Activated CD4-positive, alpha-beta T cell treated with anti-CD3 and anti-CD28 coated beads, Interleukin-2, amount 50 U/mL, for 24 hours (primary cell): ENCODE measurements around the gene MT1F.
"Not testable (repeated sequence)": the region's sequence is repeated elsewhere in the genome, so short reads cannot be mapped to it uniquely, and the experiment has no call there.

Experiments
- DNase-seq, 2 donors: peaks; one replicate each; pipeline ENCODE4 v3.0.0-alpha.2; 2020; ENCODE audit warnings: low read depth in 1 of 2, low spot score in 1 of 2

Gene MT1F

GRCh38 chr16:56670620-56670934 is 12.8 kb downstream of the MT1F start:
- no peak for DNase-seq

GRCh38 chr16:56671691-56672090 is 13.9 kb downstream of the MT1F start:
- DNase-seq, result not testable (repeated sequence)

- DNase-seq, result not testable (repeated sequence)
These were observed 14.4 kb downstream of the MT1F start for GRCh38 chr16:56672171-56672570.

GRCh38 chr16:56672761-56673536 is 15.2 kb downstream of the MT1F start:
- DNase-seq, result no peak

GRCh38 chr16:56673921-56674320 is 16.2 kb downstream of the MT1F start:
- no peak for DNase-seq

- not testable (repeated sequence) for DNase-seq
These were observed 16.8 kb downstream of the MT1F start for GRCh38 chr16:56674570-56674969.

GRCh38 chr16:56675685-56676210 is 18.0 kb downstream of the MT1F start:
- DNase-seq, result peak in 1 of 2 donors; percentile 31

GRCh38 chr16:56677474-56677873 is 19.7 kb downstream of the MT1F start:
- no peak for DNase-seq

GRCh38 chr16:56679078-56679730 is 21.4 kb downstream of the MT1F start:
- DNase-seq, result no peak

GRCh38 chr16:56679818-56680217 is 22.1 kb downstream of the MT1F start:
- no peak for DNase-seq

- DNase-seq, result peak; percentile 78 to 86
These were observed 24.4 kb downstream of the MT1F start, which contains the start of gene MT1X for GRCh38 chr16:56681939-56682702. TSS of gene MT1X (plus strand) at chr16:56682470. CDS start at chr16:56682541, 71 bp downstream.

- DNase-seq, result no peak
These were observed 25.1 kb downstream of the MT1F start for GRCh38 chr16:56682703-56683397.

- DNase-seq, result no peak
These were observed 25.8 kb downstream of the MT1F start for GRCh38 chr16:56683424-56684172.

- no peak for DNase-seq
These were observed 26.6 kb downstream of the MT1F start for GRCh38 chr16:56684256-56684925.

- DNase-seq, result no peak
These were observed 27.3 kb downstream of the MT1F start for GRCh38 chr16:56684926-56685590.

- no peak for DNase-seq
These were observed 29.0 kb downstream of the MT1F start for GRCh38 chr16:56686758-56687157.

GRCh38 chr16:56688762-56689161 is 31.0 kb downstream of the MT1F start:
- DNase-seq, result no peak

GRCh38 chr16:56689171-56689570 is 31.4 kb downstream of the MT1F start:
- DNase-seq, result no peak

- DNase-seq, result no peak
These were observed 32.8 kb downstream of the MT1F start for GRCh38 chr16:56690420-56691122.
